GM18868 (cell line): ENCODE data around the gene VPS25.
A peak's percentile ranks its signal among the peaks of the same experiment; 100 is the strongest.

Experiments used
- ATAC-seq: cut with Tn5 transposase; IDR thresholded peaks from one replicate; pipeline ENCODE4 v1.9.1; 2021; ENCODE audit warnings: mild to moderate bottlenecking, moderate library complexity; ENCODE audit not compliant: unreplicated experiment

Gene VPS25

DNA sequence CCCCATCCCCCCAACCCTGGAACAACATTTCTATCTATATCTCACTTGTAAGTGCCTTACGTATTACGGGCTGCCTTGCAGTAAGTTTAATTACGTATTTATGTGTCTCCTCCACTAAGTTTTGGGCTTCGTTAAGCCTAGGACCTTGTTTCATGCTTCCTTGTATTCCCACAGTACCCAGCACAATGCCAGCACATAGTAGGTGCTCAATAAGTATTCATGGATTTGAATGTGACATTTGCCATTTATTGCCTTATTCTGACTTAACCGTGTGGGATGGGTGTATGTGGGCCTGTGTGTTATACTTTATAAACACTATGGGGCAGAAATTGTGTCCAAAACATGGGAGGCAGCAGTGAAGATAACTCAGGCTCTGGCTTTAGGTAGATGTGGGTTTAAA is 19.3 kb downstream of the VPS25 start:
- ATAC-seq, result no peak

DNA sequence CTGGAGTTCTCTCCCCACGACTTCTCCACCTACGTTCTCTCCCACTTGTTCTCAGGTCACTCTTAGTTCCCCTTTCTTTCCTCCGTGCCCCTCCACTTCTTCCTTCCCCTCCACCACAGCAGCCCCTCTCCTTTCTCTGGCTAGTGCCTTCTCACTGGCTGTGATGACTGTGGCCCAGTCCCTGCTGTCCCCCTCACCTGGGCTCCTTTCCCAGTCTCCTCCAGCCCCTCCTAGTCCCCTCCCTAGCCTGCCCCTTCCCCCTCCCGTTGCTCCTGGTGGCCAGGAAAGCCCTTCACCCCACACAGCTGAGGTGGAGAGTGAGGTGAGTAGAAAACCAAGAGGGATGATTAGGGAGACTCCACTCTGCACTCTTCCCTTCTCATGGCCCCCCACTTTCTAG is 21.8 kb downstream of the VPS25 start:
- no peak for ATAC-seq

DNA sequence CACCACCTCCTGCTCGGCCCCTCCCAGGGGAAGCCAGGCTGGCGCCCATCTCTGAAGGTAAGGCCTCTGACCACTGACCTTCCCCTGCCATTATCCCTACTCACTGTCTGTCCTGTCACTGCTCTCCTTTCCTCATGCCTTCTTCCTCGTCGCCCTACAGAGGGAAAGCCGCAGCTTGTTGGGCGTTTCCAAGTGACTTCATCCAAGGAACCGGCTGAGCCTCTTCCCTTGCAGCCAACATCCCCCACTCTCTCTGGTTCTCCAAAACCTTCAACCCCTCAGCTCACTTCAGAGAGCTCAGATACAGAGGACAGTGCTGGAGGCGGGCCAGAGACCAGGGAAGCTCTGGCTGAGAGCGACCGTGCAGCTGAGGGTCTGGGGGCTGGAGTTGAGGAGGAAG is 22.2 kb downstream of the VPS25 start:
- no peak for ATAC-seq

DNA sequence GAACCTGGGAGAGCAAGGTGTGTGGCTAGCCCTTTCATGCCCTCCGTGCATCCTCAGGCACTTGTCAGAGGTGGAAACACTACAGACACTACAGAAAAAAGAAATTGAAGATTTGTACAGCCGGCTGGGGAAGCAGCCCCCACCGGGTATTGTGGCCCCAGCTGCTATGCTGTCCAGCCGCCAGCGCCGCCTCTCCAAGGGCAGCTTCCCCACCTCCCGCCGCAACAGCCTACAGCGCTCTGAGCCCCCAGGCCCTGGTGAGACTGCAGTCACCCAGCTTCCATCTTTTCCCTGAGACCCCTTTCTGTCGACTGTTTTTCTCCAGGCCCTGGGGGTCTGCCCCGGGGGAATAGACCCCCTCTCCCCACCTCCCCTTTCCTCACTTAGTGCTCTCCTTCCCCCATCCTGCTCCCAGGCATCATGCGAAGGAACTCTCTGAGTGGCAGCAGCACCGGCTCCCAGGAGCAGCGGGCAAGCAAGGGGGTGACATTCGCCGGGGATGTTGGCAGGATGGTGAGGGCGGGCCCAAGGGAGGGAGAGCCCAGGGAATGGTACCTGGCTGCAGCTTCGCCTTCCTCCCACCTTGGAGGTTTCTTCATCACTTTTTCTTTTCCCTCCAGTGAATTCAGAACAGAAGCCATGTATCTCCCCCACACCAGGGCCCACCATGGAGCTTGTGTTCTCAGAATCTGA is 23.0 kb downstream of the VPS25 start:
- no peak for ATAC-seq

DNA sequence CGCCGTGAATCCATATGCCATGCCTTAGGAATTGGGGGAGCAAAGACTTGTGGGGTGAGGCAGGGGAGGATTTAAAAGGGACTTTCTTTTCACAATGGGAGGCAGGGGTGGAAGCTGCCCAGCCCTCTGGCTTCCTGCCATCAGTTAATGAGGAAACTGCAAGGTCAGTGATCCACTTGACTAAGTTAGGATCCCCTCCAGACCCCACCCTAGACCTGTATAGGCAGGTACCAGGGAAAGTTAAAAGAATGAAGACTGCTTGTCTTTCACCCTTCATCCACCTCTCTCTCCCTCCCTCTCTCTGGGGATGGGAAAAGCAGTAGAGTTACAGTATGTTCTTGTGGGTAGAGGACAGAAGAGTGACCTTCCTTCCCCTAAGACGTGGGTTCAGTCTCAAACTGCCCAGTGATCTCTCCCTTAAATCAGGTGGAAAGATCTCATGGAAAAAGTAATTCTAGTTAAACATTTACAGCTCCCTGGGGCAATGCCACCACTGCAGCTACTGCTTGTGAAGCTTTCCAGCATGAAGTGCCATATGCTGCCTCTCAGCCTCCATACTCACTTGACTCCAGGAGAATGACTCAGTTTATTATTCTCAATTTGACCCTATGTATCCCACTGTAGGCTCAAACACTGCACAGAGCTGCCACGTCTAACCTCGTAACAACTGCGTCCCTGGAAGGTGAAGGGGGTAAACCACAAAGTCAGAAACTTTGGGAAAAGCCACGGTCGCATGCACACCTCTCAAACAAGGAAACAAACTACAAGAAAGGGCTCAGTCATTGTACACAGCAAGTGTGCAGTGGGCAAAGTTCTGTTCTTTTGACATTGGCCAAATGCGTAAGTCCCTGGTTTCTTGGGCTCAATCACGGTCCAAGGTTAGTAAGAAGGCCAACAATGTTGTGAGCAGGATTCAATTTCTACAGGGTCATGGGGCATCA is 24.1 kb downstream of the VPS25 start:
- no peak for ATAC-seq

DNA sequence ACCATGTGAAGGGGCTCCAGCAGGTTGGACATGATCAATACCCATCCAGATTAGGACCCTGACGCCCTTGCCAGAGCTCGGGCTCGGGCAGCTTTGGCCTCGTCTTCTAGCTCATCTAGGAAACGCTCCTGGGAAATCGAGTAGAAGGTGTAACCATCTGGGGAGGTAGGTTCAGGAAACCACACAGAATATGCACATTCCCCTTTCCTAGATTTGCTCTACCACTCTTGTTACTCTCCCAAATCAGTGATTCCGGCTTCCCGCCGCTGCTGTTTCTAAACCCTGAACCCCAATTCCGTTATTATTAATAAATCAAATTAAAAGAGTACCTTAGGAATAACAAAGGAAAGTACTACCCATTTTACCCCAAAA is 24.7 kb downstream of the VPS25 start:
- no peak for ATAC-seq

DNA sequence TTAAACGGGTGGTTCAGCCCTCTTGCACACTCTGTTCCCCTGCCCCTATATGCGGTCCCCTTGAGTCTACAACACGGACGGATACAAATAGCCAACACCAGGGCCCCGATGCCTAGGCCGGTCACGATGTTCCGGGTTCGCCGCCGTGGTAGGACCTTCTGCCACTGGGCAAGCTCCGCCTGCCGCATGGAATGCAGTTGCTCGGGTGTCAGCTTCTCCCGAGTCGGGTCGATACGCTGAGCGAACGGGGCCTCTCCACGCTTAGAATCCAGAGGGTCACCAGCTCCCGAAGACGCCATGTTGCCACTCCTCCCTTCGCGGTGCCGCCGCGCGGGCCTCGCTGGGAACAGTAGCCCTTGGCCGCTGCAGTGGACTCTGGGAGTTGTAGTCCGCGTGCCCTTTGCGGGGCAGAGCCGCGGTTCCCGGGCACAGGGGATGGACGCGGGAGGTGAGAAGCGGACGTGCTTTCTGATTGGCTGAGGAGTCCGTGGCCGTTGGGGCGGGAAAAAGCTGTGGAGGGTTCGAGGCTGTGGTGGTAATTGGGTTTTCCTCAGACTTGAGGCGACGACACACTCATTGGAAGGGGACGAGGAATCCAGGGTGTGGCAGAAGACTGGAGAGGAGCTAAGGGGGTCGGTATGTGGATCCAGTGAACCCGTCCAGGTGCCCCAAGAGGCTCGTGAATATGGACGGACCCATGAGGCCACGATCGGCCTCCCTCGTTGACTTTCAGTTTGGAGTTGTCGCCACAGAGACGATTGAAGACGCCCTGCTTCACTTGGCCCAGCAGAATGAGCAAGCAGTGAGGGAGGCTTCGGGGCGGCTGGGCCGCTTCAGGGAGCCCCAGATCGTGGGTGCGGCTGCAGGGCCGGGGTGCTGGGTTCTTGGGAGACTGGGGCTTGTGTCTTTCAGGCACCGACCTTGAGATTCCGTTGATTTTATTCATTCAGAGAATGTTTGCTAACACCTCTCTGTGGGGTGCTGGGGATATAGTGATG is 25.4 kb downstream of the VPS25 start, which contains the start of the genes CNTD1 and COA3:
CNTD1 (plus strand) TSS at position 479 of the 998 bp plus-strand sequence; CDS start at position 686, 207 bp downstream.
COA3 (minus strand) TSS at position 322 of the 998 bp plus-strand sequence; CDS start at position 299, 23 bp downstream.
- ATAC-seq, result peak; percentile 67

DNA sequence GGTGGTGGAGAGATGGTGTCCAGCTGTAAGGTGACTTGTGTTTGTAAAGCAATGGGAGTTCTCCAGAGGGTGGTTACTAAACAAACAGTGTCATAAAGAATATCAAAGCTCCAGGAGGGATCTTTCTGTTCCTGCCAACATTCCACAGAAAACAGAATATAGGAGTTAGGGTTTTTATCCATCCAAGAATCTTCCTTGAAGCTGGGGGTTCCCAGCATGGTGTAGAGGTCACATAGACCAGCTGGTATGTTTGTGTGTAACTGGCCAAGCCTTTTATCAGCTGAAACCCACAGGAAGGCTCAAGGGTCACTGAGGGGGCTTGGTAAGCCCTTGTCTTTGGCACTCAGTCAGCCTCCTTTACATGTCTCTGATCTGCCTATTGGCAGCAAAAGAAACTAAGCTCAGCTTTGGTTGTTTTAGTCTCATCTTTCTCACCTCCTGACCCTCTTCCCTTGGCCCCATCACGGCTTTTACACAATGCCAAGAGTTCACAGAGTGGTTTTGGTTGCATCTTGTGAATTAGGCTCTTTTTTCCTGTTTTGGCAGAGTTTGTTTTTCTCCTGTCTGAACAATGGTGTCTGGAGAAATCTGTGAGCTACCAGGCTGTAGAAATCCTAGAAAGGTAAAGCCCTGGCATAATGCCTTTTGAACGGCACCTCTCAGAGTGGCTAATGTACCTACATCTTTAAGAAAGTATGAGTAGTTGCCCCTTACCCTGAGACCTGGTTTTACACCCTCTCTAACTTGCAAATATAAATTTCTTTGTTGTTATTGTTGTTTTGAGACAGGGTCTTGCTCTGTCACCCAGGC is 30.0 kb downstream of the VPS25 start:
- ATAC-seq, result no peak

DNA sequence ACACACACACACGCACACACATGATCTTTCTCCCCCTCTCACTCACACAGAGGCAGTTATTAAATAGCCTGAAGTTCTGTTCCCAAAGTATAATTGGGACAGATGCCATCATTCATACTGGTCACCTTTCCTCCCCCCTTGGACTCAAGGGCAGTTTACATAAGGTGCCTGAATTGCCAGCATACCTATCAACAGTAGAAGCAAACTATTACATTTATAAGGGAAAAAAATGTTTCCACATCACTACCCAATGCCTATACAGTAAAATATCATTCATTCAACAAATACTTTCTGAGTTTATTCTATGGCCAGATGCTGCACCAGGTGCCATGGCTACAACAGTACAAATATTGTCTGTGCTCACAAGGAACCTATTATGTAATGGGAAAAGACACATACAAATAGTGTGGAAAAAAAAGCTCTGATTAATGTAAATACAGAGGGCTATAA is 31.7 kb downstream of the VPS25 start:
- no peak for ATAC-seq

DNA sequence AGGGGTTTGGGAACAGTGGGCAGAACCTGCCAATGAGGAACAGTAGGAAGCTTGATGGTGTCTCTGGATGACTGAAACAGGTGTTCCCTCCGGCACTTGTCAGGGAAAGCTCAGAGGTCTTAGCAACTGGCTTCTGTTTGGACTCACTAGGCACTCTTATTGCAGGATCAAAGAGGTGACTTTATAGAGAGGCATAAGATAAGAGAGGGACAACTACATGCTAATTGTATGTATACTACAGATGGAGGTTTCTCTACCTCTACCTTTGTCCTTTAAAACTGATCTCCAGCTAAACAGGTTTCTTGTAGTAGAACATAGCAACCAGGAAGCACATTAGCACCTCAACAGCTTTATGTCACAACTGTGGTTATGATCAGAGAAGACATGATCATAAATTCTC is 33.0 kb downstream of the VPS25 start:
- ATAC-seq, result no peak

DNA sequence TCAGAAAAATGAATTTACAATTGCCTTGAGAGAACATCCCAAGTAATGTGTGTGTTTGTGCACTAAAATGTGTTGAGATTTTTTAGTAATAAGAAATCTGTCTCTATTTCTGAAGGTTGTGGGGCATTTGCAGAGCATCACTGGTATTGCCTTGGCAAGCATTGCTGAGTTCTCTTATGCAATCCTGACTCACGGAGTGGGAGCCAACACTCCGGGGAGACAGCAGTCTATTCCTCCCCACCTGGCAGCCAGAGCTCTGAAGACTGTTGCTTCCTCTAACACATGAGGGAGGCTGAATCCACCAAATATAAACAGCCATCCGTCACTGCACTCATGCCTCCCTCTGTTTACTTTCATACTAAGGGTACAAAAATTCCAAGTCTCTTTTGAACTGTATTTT is 36.0 kb downstream of the VPS25 start:
- ATAC-seq, result no peak

DNA sequence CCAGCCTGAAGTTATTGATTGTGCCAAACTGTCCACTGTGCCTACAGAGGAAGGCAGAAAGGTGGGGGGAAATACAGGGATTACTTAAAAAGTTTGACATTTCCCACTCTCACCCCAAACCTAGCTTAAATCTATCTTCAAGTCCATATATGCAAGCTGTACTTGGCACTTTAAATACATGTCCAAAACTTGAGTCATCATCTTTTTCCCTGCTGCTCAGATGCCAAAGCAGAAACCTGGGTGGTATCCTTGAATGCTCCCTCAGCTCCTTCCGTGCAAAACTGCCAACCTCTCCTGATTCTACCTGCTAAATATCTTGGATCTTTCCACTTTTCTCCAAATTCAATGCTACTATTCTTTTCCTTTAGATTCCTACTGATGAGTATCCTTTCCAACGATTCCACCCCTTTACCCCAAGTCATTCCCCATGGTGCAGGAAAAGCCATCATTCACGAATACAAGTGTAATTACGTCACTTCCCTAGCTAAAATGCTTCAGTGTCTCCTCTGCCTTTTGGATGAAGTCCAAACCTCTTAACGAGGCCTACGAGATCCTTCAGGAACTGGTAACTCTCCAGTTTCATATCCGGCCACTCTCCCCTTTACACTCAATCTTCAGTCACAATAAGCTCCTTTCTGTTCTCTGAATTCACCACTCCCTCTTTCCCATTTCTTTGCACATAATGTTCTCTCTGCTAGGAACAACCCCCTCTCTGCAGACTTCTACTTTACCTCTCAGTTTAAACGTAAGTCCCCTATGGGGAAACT is 41.6 kb downstream of the VPS25 start:
- ATAC-seq, result no peak

DNA sequence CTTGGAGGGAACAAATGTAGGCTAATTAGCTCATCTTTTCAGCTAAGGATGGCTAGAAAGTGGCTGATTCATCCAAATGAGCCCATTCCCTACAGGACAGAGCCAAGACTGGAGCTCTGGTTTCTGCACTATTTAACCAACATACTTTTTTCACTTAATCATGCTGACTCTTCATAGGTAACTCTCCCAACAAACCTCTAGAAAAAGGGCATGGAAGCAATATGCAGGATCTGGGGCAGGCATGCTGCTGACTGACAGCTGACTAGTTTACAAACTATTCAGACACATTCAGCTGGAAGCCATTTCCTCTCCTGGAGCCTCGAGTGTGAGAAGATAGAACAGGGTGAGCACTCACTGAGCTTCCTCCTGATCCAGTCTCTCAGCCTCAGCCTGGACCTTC is 44.6 kb downstream of the VPS25 start:
- ATAC-seq, result no peak

DNA sequence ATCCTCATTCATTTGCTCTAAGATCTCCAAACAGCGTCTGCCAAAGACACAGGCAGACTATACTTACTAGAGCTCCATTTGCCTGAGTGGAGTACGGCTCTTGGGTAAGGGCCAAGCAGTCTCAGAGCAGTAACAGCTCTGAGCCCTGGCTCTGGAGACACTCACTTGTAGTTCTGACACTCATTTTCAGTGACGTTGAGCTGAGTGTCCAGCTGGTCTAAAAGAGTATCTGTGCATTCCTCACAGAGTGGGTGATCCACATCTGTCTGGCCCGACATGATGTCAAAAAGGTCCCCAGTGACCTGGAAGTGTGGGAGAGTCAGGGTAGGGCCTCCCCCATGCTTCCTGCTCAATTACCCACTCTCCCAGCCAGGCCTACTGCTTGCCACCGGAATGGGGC is 45.1 kb downstream of the VPS25 start:
- no peak for ATAC-seq

DNA sequence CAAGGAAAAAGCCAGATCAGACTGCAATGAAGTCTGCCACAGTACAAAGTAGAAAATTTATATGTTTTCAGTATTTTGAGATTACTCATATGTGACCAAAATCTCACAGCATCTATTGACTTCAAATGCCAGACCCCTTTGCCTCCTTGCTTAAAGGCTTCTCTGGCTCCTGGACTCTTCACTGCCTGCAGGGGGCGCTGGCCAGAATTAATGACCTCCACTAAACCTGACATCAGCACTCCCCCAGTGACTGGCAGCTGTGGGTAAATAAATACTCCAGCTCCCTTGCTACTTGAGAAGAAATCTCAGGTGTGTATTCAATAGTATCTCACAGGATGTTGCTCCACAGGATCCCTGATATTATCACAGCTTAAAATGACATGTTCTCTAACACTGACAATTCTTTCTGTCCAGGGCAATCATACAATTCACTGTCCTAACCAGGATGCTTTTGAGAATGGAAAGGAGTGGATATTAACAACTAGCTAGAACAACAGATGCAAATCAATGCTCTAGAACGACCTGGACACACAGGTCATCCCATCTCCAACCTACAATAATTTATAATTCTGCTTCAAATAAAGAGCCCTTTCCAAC is 46.8 kb downstream of the VPS25 start:
- ATAC-seq, result no peak

DNA sequence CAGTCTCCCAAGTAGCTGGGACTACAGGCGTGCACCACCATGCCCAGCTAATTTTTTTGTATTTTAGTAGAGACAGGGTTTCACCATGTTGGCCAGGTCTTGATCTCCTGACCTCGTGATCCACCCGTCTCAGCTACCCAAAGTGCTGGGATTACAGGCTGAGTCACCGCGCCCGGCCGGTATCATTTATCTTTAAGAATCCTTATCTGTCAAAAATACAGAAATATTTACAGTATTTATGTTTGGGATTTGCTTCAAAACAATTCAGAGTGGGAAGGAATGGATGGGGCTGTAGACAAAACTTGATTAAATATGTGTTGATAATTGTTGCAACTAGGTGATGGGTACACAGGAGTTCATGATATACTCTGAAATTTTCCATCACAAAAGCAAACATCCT is 47.9 kb downstream of the VPS25 start:
- ATAC-seq, result no peak

DNA sequence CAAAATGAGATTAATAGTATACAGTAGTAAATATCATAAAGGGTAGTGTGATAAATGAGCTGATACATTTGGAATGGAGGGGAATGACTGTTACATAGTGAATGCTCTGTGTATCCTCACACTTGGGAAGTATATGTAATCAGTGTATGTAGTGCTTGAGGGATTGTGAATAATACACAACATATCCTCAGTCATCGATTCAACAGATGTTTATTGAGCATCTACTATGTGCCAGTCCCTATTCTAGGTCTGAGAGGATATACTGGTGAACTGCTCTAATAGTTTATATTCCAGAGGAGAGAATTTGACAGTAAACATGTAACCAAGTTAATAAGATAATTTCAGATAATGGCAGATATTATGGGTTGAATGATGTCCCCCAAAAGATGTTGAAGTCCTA is 54.2 kb downstream of the VPS25 start:
- ATAC-seq, result no peak
